GM19023 (cell line): ENCODE measurements around the gene APCDD1.
A peak's percentile ranks its signal among the peaks of the same experiment; 100 is the strongest.
"Not testable (repeated sequence)": the region's sequence is repeated elsewhere in the genome, so short reads cannot be mapped to it uniquely, and the experiment has no call there.

ENCODE experiments used
- ATAC-seq: cut with Tn5 transposase; IDR thresholded peaks from one replicate; pipeline ENCODE4 v1.9.1; 2021; ENCODE audit warnings: mild to moderate bottlenecking, moderate library complexity; ENCODE audit not compliant: unreplicated experiment

The APCDD1 gene

GRCh38 chr18:10487154-10487553 lies 32.7 kb downstream of the APCDD1 start:
- ATAC-seq: no peak

GRCh38 chr18:10488017-10488416 lies 33.6 kb downstream of the APCDD1 start:
- no peak for ATAC-seq

- peak; percentile 97 for ATAC-seq
Observed at GRCh38 chr18:10490401-10491165, 36.1 kb downstream of the APCDD1 start.

- no peak for ATAC-seq
Observed at GRCh38 chr18:10495936-10496335, 41.5 kb downstream of the APCDD1 start.

- ATAC-seq: no peak
Observed at GRCh38 chr18:10497206-10497749, 42.8 kb downstream of the APCDD1 start.

GRCh38 chr18:10499230-10499629 lies 44.8 kb downstream of the APCDD1 start:
- ATAC-seq: no peak

- ATAC-seq: no peak
Observed at GRCh38 chr18:10500038-10500437, 45.6 kb downstream of the APCDD1 start.

- no peak for ATAC-seq
Observed at GRCh38 chr18:10504723-10505122, 50.3 kb downstream of the APCDD1 start.

- ATAC-seq: not testable (repeated sequence)
Observed at GRCh38 chr18:10505892-10506291, 51.5 kb downstream of the APCDD1 start.

- ATAC-seq: no peak
Observed at GRCh38 chr18:10508591-10508990, 54.2 kb downstream of the APCDD1 start.

- ATAC-seq: no peak
Observed at GRCh38 chr18:10511236-10511635, 56.8 kb downstream of the APCDD1 start.

GRCh38 chr18:10514082-10514481 lies 59.6 kb downstream of the APCDD1 start:
- ATAC-seq: no peak

GRCh38 chr18:10514601-10515000 lies 60.2 kb downstream of the APCDD1 start:
- ATAC-seq: no peak

- no peak for ATAC-seq
Observed at GRCh38 chr18:10515456-10515855, 61.0 kb downstream of the APCDD1 start.

- ATAC-seq: no peak
Observed at GRCh38 chr18:10516078-10516477, 61.6 kb downstream of the APCDD1 start.

GRCh38 chr18:10518595-10519255 lies 64.3 kb downstream of the APCDD1 start:
- ATAC-seq: no peak

- ATAC-seq: no peak
Observed at GRCh38 chr18:10519366-10519765, 64.9 kb downstream of the APCDD1 start.

- peak; percentile 87 for ATAC-seq
Observed at GRCh38 chr18:10519999-10520935, 65.8 kb downstream of the APCDD1 start.

- no peak for ATAC-seq
Observed at GRCh38 chr18:10521566-10521965, 67.1 kb downstream of the APCDD1 start.

GRCh38 chr18:10522574-10522973 lies 68.1 kb downstream of the APCDD1 start:
- ATAC-seq: no peak

- ATAC-seq: no peak
Observed at GRCh38 chr18:10523544-10523943, 69.1 kb downstream of the APCDD1 start.
